Measurements from ENCODE around the gene VWA2.

DNA sequence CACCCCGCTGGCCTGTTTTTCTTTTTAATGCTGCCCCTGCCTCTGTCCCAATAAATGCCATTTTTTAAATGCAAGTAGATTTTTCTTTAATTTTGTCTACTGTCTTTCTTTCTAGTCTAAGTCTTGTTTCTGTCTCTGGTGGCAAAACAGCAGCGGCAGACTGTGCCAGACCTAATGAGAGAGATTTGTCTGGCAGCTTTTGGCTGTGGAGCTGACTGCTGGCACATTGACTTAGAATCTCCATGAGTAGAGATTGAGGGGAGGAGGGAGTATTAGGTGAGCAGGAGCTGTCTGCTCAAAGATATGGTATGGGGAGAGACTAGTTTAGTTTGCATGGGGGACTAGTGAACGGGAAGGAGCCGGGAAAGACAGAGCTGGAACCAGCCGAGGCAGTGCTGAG lies 13.0 kb downstream of the VWA2 start:
- TF ChIP-seq POLR2AphosphoS5 (IDR thresholded peaks at IDR 0.05) (no peak), POLR2A (IDR thresholded peaks at IDR 0.05; ENCODE audit: low read depth) (no peak)
- TF ChIP-seq, protein P1, sequence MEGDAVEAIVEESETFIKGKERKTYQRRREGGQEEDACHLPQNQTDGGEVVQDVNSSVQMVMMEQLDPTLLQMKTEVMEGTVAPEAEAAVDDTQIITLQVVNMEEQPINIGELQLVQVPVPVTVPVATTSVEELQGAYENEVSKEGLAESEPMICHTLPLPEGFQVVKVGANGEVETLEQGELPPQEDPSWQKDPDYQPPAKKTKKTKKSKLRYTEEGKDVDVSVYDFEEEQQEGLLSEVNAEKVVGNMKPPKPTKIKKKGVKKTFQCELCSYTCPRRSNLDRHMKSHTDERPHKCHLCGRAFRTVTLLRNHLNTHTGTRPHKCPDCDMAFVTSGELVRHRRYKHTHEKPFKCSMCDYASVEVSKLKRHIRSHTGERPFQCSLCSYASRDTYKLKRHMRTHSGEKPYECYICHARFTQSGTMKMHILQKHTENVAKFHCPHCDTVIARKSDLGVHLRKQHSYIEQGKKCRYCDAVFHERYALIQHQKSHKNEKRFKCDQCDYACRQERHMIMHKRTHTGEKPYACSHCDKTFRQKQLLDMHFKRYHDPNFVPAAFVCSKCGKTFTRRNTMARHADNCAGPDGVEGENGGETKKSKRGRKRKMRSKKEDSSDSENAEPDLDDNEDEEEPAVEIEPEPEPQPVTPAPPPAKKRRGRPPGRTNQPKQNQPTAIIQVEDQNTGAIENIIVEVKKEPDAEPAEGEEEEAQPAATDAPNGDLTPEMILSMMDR (IDR thresholded peaks at IDR 0.05) = no peak
